ENCODE data around the gene DRD2. TPM values are rescaled to one million over a fixed set of nuclear protein-coding genes. Genes with fewer than 3 reads are reported as not detected.

The DRD2 gene
- total and polyA plus RNA-seq, 2 of the 13 experiments (the other 11 are each of a cell fraction or from before 2014, with no cell fraction given), result not detected

DNA sequence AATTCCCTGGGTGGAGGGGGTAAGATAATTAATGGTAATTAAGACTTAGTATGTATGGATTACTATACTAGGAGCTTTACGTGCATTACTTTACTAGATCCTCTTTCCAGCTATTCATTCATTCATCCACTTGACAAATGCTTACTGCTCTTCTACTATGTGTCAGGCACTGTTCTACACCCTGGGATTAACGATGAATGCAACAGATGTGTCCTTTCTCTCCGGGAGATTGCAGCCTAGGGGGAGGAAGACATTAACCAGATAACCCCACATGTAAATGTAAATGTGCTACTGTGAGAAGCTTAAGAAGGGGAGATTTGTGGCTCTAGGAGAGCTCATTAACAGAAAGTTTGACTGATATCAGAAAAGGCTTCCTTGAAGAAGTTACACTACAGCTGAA, 85.9 kb downstream of the DRD2 start (continued):
- TF ChIP-seq ZFP36 (IDR thresholded peaks at IDR 0.05; ENCODE audit: borderline replicate concordance, low read depth, low read length, partially characterized antibody), result no peak
- TF ChIP-seq ZNF768 (CRISPR knock-in tag; IDR thresholded peaks at IDR 0.05), result no peak
- TF ChIP-seq ZNF878 (CRISPR knock-in tag; IDR thresholded peaks at IDR 0.05), result no peak
- TF ChIP-seq ZNF136 (CRISPR knock-in tag; IDR thresholded peaks at IDR 0.05; ENCODE audit: low read depth), result no peak
- TF ChIP-seq KLF11 (CRISPR knock-in tag; IDR thresholded peaks at IDR 0.05), result no peak
- no peak for TF ChIP-seq PCBP2 (optimal IDR thresholded peaks at IDR 0.05; ENCODE audit: low read depth, low read length, poor library complexity, severe bottlenecking)

- ChIA-PET CTCF (ENCODE audit: low intra/inter-chr PET ratio, low total read pairs) (no interaction called here), POLR2A (no interaction called here)
- H3K36me3 ChIP-seq (replicated peaks in 1 of 2; ENCODE audit: control insufficient read depth in 1 of 2, insufficient read depth in 2 of 2, low read length in 2 of 2), result no peaks in the 10 kb centered on the region
- H3K79me2 ChIP-seq (ENCODE audit: insufficient read depth, low read length), result no peaks in the 10 kb centered on the region
- no peak within 1 kb of the TSS for H3K9ac ChIP-seq (ENCODE audit: insufficient read depth, low read depth, low read length)
- no peaks in the 10 kb centered on the region; a peak in 1 of 5 replicates for H3K27me3 ChIP-seq (ENCODE audit: control insufficient read depth in 1 of 2, insufficient read depth in 2 of 2, low read length in 2 of 2)
- H3K27ac ChIP-seq (ENCODE audit: extremely low read length, insufficient read depth, low read length), result no peak within 1 kb of the TSS
- no peaks in the 10 kb centered on the region for H3K9me3 ChIP-seq (ENCODE audit: low read length)
- H3K4me2 ChIP-seq (ENCODE audit: low read depth, low read length), result no peak within 1 kb of the TSS
- H3K4me1 ChIP-seq (ENCODE audit: insufficient read depth, low read length), result no peaks in the 10 kb centered on the region
- ATAC-seq (no peak), FAIRE-seq (no peak), DNase-seq (ENCODE audit: low spot score) (no peak)
- no peaks in the 10 kb centered on the region for H4K20me1 ChIP-seq (ENCODE audit: insufficient read depth, low read length)
- H2AFZ ChIP-seq (ENCODE audit: low read length), result no peak within 1 kb of the TSS
- BruUV-seq (replicated peaks), result no TSS peak
- in situ Hi-C loops (cut with HindIII; ENCODE audit: extremely low pct_ligation_motif_present, low pct_unique_long_range_greater_than_20kb) (no loop called here), intact Hi-C loops (cut with micrococcal nuclease; ENCODE audit: unreplicated experiment) (no loop called here)
- H3K4me3 ChIP-seq (replicated peaks in 1 of 3; ENCODE audit: insufficient read depth in 1 of 3, low read depth in 2 of 3, low read length in 3 of 3), result no peak within 1 kb of the TSS
- no peak for TF ChIP-seq HINFP (CRISPR knock-in tag; IDR thresholded peaks at IDR 0.05; ENCODE audit: low read depth)
- TF ChIP-seq CHD4 (IDR thresholded peaks at IDR 0.05; ENCODE audit: borderline replicate concordance, low read length), result no peak
- TF ChIP-seq FOXM1 (CRISPR knock-in tag; IDR thresholded peaks at IDR 0.05), result no peak
- TF ChIP-seq ZBTB33 (CRISPR knock-in tag; IDR thresholded peaks at IDR 0.05), result no peak
- TF ChIP-seq ZNF83 (CRISPR knock-in tag; IDR thresholded peaks at IDR 0.05; ENCODE audit: borderline replicate concordance), result no peak
- TF ChIP-seq ZNF556 (CRISPR knock-in tag; IDR thresholded peaks at IDR 0.05; ENCODE audit: borderline replicate concordance), result no peak
- no peak for TF ChIP-seq MXD1 (CRISPR knock-in tag; IDR thresholded peaks at IDR 0.05)
- 57% methylated on average over 10 of the region's 46 CpGs for WGBS (ENCODE audit: low lambda C conversion rate)
These were observed 87.5 kb downstream of the DRD2 start, which contains the start of gene ANKK1 for GRCh38 chr11:113387605-113388211. Gene ANKK1 (plus strand): TSS chr11:113387779. CDS start chr11:113387885, 106 bp downstream.
